HCT116 (cell line): ENCODE results near the gene TYR. TPM values are rescaled to one million over a fixed set of nuclear protein-coding genes. Genes with fewer than 3 reads are reported as not detected.

Source experiments
- ATAC-seq: fragments of 200-7000 bp; cut with Tn5 transposase; 2 replicates; pipeline ENCODE4 v1.9.1; 2020; ENCODE audit warnings: mild to moderate bottlenecking, moderate library complexity
- BruUV-seq: library from RNA; stranded (reverse); fragments of 400-500 nt; replicated peaks from 2 replicates; lab custom pipeline; 2021; lab: Mats Ljungman, UMichigan
- CTCF ChIA-PET: fragments of 300-600 bp; sonication (Branson Sonifier 250); formaldehyde crosslinking; loops from one replicate; lab custom pipeline; 2021; ENCODE audit warnings: antibody characterized with exemption; lab: Charles Lee
- POLR2A ChIA-PET: fragments of 300-600, 350-600 bp; sonication (Branson Sonifier 250); formaldehyde crosslinking; loops from one replicate; lab custom pipeline; 2021; ENCODE audit warnings: antibody characterized with exemption; lab: Charles Lee
- RAD21 ChIA-PET, 2 experiments: fragments of 300-600 bp; sonication (Branson Sonifier 250); formaldehyde crosslinking; loops; one replicate each; lab custom pipeline; 2023; ENCODE audit warnings: low total read pairs in 2 of 2; ENCODE audit not compliant: uncharacterized antibody in 2 of 2, unreplicated experiment in 2 of 2, low non-redundant PET in 1 of 2; lab: Charles Lee
- DNase-seq: peaks from one replicate; pipeline ENCODE4 v3.0.0-alpha.2; 2010; ENCODE audit warnings: low read depth, low spot score
- H2AFZ ChIP-seq: fragments of 200-600 bp; shearing (Covaris generic), sonication (generic); 2 replicates; pipeline ENCODE4 v1.6.1; 2017; ENCODE audit warnings: low read depth, mixed run types, mixed read lengths, antibody characterized with exemption, low read length; ENCODE audit not compliant: poor library complexity, severe bottlenecking
- H3K27ac ChIP-seq: 2 replicates; pipeline ENCODE4 v1.5.1; 2012; ENCODE audit warnings: low read depth, low read length
- H3K27me3 ChIP-seq: fragments of 200-600 bp; sonication (generic); 2 replicates; pipeline ENCODE4 v1.6.1; 2016; ENCODE audit warnings: mixed run types, low read length, mixed read lengths; ENCODE audit not compliant: insufficient read depth
- H3K36me3 ChIP-seq, 2 experiments: fragments of 200-500 bp in 1 of 2; fragments of 200-600 bp in 1 of 2; sonication (Bioruptor generic) in 1 of 2; sonication (generic) in 1 of 2; 2 replicates each; pipeline versions ENCODE4 v1.5.1 to v1.6.1; 2014 to 2016; ENCODE audit warnings: low read length in 2 of 2, inconsistent platforms in 1 of 2, mixed read lengths in 1 of 2, mixed run types in 1 of 2; ENCODE audit not compliant: insufficient read depth in 2 of 2, control insufficient read depth in 1 of 2
- H3K4me1 ChIP-seq, 2 experiments: fragments of 200-600 bp in 1 of 2; sonication (generic) in 1 of 2; 2 replicates each; pipeline versions ENCODE4 v1.5.1 to v1.6.1; 2012 to 2017; ENCODE audit warnings: low read length in 2 of 2, inconsistent platforms in 1 of 2, mild to moderate bottlenecking in 1 of 2, mixed read lengths in 1 of 2, mixed run types in 1 of 2, moderate library complexity in 1 of 2; ENCODE audit not compliant: insufficient read depth in 2 of 2, control insufficient read depth in 1 of 2
- H3K4me2 ChIP-seq: fragments of 200-600 bp; sonication (generic); 2 replicates; pipeline ENCODE4 v1.6.1; 2017; ENCODE audit warnings: mixed run types, low read length, mixed read lengths
- H3K4me3 ChIP-seq, 2 experiments: fragments of 200-600 bp in 1 of 2; sonication (generic) in 1 of 2; replicated peaks in 1 of 2; 2 replicates each; pipeline ENCODE4 v1.5.1; 2011 to 2016; ENCODE audit warnings: low read length in 2 of 2, control low read depth in 1 of 2, low read depth in 1 of 2, mild to moderate bottlenecking in 1 of 2, mixed read lengths in 1 of 2, mixed run types in 1 of 2
- H3K79me2 ChIP-seq: fragments of 200-600 bp; sonication (generic); 2 replicates; pipeline ENCODE4 v1.6.1; 2017; ENCODE audit warnings: mild to moderate bottlenecking, mixed run types, low read length, moderate library complexity, mixed read lengths; ENCODE audit not compliant: insufficient read depth
- H3K9ac ChIP-seq: fragments of 200-600 bp; sonication (generic); 2 replicates; pipeline ENCODE4 v1.6.1; 2016; ENCODE audit warnings: low read length, mixed read lengths
- H3K9me2 ChIP-seq: fragments of 200-600 bp; sonication (generic), shearing (Covaris generic); 2 replicates; pipeline ENCODE4 v1.6.1; 2017; ENCODE audit warnings: mixed run types, mild to moderate bottlenecking, moderate library complexity; ENCODE audit not compliant: insufficient read depth
- H3K9me3 ChIP-seq, 2 experiments: fragments of 200-500 bp in 1 of 2; fragments of 200-600 bp in 1 of 2; sonication (Bioruptor generic) in 1 of 2; sonication (generic) in 1 of 2; 2 replicates each; pipeline ENCODE4 v1.6.1; 2014 to 2017; ENCODE audit warnings: low read length in 2 of 2, mixed read lengths in 2 of 2, inconsistent platforms in 1 of 2, low read depth in 1 of 2, mild to moderate bottlenecking in 1 of 2, mixed run types in 1 of 2, moderate library complexity in 1 of 2; ENCODE audit not compliant: control insufficient read depth in 1 of 2, insufficient read depth in 1 of 2
- H4K20me1 ChIP-seq: fragments of 200-600 bp; sonication (generic), shearing (Covaris generic); 2 replicates; pipeline ENCODE4 v1.6.1; 2017; ENCODE audit warnings: mixed run types, mild to moderate bottlenecking, moderate library complexity; ENCODE audit not compliant: insufficient read depth
- CBX3 ChIP-seq: IDR thresholded peaks from 2 replicates; pipeline ENCODE4 v1.6.1; 2012; ENCODE audit warnings: low read depth
- CEBPB ChIP-seq: IDR thresholded peaks from 2 replicates; pipeline ENCODE4 v1.6.1; 2012; ENCODE audit warnings: low read depth
- EZH2phosphoT487 ChIP-seq: fragments of 200-600 bp; IDR thresholded peaks from 2 replicates; pipeline ENCODE4 v1.6.1; 2018; ENCODE audit warnings: antibody characterized with exemption, borderline replicate concordance
- FOSL1 ChIP-seq: IDR thresholded peaks from 2 replicates; pipeline ENCODE4 v1.6.1; 2012; ENCODE audit warnings: low read depth
- JUND ChIP-seq: IDR thresholded peaks from 2 replicates; pipeline ENCODE4 v1.6.1; 2012
- MAX ChIP-seq: IDR thresholded peaks from 2 replicates; pipeline ENCODE4 v1.6.1; 2012
- intact Hi-C: fragments of 100-400 bp; cut with micrococcal nuclease; formaldehyde crosslinking; loops from 2 replicates; pipeline ENCODE4 v1.10.0; 2022
- total RNA-seq: library from RNA; stranded (reverse); gene quantifications from one replicate; pipeline ENCODE4 v1.2.1, GENCODE V29; 2021; ENCODE audit not compliant: unreplicated experiment
- TF ChIP-seq, protein P1 (sequence below), 3 experiments: fragments of 200-600 bp in 1 of 3; sonication (generic) in 1 of 3; IDR thresholded peaks in 2 of 3; conservative IDR thresholded peaks in 1 of 3; 2 replicates each; pipeline ENCODE4 v1.5.1; 2012 to 2017; ENCODE audit warnings: low read depth in 2 of 3, low read length in 2 of 3, antibody characterized with exemption in 1 of 3, borderline replicate concordance in 1 of 3, control low read depth in 1 of 3, mild to moderate bottlenecking in 1 of 3, mixed read lengths in 1 of 3, mixed run types in 1 of 3, moderate library complexity in 1 of 3; ENCODE audit not compliant: insufficient read depth in 1 of 3
- TF ChIP-seq, protein P2 (sequence below): IDR thresholded peaks from 2 replicates; pipeline ENCODE4 v1.6.1; 2011; ENCODE audit warnings: mild to moderate bottlenecking, low read length, moderate library complexity; ENCODE audit not compliant: insufficient replicate concordance; ENCODE audit errors: extremely low read depth

Gene TYR
- total RNA-seq, 1 experiment from 2014 or later, result not detected

GRCh38 chr11:89235083-89235482, 57.4 kb downstream of the TYR start:
- ChIA-PET CTCF (no interaction called here), POLR2A (no interaction called here), RAD21 (no interaction called here)
- Histone ChIP-seq H3K9me2 (no peaks in the 10 kb centered on the region), H3K27ac (no peak overlapping the region), H3K36me3 (no peaks in the 10 kb centered on the region), H3K4me1 (no peaks in the 10 kb centered on the region), H3K4me3 (no peak overlapping the region), H3K9me3 (no peaks in the 10 kb centered on the region), H3K9ac (no peak overlapping the region), H4K20me1 (no peaks in the 10 kb centered on the region), H3K27me3 (0 out of 2 replicates have a peak, but pooled peaks cover 4% of the 10 kb centered on the region), H2AFZ (no peak overlapping the region), H3K79me2 (no peaks in the 10 kb centered on the region)
- intact Hi-C loops, result no loop called here
- no peak for ATAC-seq
- BruUV-seq, result no TSS peak
- no peak for TF ChIP-seq CEBPB
- no peak for TF ChIP-seq JUND
- TF ChIP-seq, protein P1, sequence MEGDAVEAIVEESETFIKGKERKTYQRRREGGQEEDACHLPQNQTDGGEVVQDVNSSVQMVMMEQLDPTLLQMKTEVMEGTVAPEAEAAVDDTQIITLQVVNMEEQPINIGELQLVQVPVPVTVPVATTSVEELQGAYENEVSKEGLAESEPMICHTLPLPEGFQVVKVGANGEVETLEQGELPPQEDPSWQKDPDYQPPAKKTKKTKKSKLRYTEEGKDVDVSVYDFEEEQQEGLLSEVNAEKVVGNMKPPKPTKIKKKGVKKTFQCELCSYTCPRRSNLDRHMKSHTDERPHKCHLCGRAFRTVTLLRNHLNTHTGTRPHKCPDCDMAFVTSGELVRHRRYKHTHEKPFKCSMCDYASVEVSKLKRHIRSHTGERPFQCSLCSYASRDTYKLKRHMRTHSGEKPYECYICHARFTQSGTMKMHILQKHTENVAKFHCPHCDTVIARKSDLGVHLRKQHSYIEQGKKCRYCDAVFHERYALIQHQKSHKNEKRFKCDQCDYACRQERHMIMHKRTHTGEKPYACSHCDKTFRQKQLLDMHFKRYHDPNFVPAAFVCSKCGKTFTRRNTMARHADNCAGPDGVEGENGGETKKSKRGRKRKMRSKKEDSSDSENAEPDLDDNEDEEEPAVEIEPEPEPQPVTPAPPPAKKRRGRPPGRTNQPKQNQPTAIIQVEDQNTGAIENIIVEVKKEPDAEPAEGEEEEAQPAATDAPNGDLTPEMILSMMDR (IDR thresholded peaks at IDR 0.05 in 2 of 3, conservative IDR thresholded peaks at IDR 0.05 in 1 of 3; ENCODE audit: borderline replicate concordance in 1 of 3, insufficient read depth in 1 of 3, low read depth in 2 of 3, low read length in 2 of 3), result no peak
- TF ChIP-seq FOSL1, result no peak
- no peak for TF ChIP-seq CBX3
- no peak for TF ChIP-seq MAX
- TF ChIP-seq EZH2phosphoT487, result no peak
- TF ChIP-seq, protein P2, sequence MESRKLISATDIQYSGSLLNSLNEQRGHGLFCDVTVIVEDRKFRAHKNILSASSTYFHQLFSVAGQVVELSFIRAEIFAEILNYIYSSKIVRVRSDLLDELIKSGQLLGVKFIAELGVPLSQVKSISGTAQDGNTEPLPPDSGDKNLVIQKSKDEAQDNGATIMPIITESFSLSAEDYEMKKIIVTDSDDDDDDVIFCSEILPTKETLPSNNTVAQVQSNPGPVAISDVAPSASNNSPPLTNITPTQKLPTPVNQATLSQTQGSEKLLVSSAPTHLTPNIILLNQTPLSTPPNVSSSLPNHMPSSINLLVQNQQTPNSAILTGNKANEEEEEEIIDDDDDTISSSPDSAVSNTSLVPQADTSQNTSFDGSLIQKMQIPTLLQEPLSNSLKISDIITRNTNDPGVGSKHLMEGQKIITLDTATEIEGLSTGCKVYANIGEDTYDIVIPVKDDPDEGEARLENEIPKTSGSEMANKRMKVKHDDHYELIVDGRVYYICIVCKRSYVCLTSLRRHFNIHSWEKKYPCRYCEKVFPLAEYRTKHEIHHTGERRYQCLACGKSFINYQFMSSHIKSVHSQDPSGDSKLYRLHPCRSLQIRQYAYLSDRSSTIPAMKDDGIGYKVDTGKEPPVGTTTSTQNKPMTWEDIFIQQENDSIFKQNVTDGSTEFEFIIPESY, result no peak
- TF ChIP-seq, all 23 proteins: peak for 0
- no peak overlapping the region for H3K4me2 ChIP-seq
- DNase-seq, result no peak
